Astrocyte of the spinal cord (primary cell): ENCODE measurements around the gene GNB1.
"Not testable (repeated sequence)": the region's sequence is repeated elsewhere in the genome, so short reads cannot be mapped to it uniquely, and the experiment has no call there.

Experiments used
- DNase-seq: peaks from one replicate; pipeline ENCODE4 v3.0.0; 2011; ENCODE audit warnings: low read depth, low spot score
- H3K4me3 ChIP-seq: 2 replicates; pipeline ENCODE4 v1.5.1; 2011; ENCODE audit warnings: low read depth, mild to moderate bottlenecking, low read length, moderate library complexity
- in situ Hi-C: cut with HindIII; loops from 2 replicates; pipeline ENCODE4 v1.10.0; 2017; ENCODE audit warnings: low sequenced_read_pairs
- TF ChIP-seq, protein P1 (sequence below): IDR thresholded peaks from 2 replicates; pipeline ENCODE4 v1.5.1; 2012; ENCODE audit warnings: low read depth, mild to moderate bottlenecking, low read length, inconsistent platforms

The GNB1 gene

DNA sequence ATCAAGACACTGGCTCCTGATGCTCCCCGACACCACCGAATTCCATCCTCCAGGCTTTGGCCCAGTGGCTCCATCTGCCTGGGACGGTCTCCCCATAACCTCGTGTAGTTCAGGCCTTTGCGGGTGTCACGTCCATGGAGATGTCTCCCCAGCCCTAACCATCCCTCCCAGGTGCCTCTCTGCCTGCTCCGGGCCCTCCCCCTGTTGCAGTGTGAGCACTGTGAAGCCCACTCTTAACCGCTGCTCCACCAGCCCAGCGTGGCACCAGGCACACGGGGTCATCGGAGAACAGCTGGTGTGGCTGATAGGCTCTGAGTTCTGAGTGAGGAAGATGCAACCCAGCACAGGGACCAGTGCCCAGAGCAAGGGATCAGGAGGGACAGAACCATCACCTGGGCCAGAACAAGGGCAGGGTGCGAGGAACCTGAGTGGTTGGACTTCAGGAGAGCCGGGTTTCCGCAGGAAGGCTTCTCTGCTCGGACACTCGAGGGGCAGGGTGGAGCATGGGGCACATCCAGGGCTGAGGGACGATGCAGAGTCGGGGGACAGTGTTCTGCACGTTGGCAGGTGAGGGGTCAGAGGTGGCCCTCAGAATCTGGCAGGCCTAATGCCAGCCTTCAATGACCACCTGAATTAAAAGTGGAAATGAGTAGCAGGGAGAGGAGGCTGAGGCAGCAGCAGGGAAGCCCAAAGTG is 2.6 kb upstream of the GNB1 start:
- TF ChIP-seq, protein P1, sequence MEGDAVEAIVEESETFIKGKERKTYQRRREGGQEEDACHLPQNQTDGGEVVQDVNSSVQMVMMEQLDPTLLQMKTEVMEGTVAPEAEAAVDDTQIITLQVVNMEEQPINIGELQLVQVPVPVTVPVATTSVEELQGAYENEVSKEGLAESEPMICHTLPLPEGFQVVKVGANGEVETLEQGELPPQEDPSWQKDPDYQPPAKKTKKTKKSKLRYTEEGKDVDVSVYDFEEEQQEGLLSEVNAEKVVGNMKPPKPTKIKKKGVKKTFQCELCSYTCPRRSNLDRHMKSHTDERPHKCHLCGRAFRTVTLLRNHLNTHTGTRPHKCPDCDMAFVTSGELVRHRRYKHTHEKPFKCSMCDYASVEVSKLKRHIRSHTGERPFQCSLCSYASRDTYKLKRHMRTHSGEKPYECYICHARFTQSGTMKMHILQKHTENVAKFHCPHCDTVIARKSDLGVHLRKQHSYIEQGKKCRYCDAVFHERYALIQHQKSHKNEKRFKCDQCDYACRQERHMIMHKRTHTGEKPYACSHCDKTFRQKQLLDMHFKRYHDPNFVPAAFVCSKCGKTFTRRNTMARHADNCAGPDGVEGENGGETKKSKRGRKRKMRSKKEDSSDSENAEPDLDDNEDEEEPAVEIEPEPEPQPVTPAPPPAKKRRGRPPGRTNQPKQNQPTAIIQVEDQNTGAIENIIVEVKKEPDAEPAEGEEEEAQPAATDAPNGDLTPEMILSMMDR, result no peak
- in situ Hi-C loops, result no loop called here

DNA sequence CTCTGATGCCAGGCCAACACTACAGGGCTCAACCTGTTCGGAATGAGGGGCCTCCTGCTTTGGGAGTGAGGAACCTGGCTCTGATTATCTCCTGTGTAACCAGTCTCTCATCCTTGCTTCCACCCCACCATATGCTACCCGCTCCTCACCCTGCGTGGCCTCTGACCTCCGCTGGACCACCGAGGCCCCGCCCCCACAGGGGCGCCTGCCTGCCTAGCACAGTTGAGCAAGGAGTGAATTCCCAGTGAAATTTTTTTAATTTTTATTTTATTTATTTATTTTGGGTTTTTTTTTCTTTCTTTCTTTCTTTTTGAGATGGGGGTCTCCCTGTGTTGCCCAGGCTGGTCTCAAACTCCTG is 1.9 kb upstream of the GNB1 start:
- DNase-seq, result no peak
- H3K4me3 ChIP-seq, result no peak overlapping the region
- in situ Hi-C loops, result no loop called here
- TF ChIP-seq, protein P1, result no peak

More for the DNA sequence above, 2.6 kb upstream of the GNB1 start:
- no peak for DNase-seq
- H3K4me3 ChIP-seq, result no peak overlapping the region

DNA sequence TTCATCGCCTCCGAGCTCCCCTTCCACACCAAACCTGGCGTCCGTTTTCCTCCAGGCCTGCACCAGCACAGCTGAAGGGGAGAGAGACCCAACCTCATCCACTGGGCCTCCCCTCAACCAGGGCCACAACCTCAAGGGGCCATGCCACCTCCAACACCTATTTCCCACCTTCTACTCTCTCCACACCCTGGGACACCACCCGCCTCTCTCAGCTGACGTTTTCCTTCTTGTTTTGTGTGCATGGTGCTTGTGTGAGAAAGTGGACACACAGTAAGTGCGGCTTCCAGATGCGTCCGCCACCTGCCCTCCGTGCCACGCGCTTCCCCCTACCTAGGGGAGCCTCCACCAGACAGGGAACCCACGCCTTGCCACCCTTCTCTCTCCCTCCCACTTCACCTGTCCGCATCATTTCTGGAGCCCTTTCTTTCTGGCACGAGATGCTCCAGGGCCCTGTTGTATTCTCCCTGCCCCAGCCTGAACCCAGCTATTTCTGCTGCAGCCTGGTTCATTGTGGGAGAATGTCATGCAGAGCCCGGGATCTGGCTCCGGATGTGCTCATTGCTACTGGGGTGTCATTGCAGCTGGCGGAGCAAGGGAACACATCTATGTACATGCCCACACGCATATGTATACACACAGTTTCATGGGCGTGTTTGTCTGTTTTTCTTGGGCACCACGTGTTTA is 1.3 kb upstream of the GNB1 start:
- DNase-seq, result no peak
- peak overlapping the region; percentile 55 for H3K4me3 ChIP-seq
- TF ChIP-seq, protein P1, result no peak
- in situ Hi-C loops, result no loop called here

DNA sequence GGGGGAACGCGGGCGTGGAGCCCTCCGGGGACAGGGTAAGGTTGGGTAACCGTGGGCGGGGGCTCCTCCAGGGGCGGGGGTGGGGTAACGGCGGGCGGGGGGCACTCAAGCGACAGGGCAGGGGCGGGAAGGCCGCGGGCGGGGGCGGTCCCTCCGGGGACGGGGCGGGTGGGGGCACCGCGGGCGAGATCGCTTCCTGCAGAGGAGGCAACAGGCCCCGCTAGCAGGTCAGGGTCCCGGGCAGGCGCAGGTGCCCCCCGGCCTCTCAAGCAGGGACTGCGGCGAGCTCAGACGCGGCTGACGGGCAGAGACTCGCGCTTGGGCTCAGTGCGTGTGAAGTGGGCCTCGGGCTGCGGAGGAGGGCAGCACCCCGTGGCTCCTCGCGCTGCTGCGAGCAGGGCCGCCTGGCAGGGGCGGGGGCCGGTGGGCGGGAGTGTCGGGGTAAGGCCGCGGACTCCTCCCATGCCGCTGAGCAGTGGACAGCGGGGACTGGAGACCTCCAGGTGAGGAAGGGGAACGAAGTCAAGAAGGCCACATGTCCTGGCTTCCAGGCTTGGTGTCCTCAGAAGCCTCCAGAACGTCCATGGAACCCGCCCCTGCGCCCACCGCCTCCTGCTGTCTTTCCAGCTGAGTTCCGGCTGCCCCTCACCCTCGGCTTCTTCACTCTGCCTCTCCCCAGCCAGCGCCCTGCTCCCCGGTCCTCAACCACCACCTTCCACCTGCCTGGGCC is 627 bp upstream of the GNB1 start:
- in situ Hi-C loops, result no loop called here
- DNase-seq, result peak; percentile 41
- peak overlapping the region; percentile 55 for H3K4me3 ChIP-seq
- TF ChIP-seq, protein P1, result no peak

DNA sequence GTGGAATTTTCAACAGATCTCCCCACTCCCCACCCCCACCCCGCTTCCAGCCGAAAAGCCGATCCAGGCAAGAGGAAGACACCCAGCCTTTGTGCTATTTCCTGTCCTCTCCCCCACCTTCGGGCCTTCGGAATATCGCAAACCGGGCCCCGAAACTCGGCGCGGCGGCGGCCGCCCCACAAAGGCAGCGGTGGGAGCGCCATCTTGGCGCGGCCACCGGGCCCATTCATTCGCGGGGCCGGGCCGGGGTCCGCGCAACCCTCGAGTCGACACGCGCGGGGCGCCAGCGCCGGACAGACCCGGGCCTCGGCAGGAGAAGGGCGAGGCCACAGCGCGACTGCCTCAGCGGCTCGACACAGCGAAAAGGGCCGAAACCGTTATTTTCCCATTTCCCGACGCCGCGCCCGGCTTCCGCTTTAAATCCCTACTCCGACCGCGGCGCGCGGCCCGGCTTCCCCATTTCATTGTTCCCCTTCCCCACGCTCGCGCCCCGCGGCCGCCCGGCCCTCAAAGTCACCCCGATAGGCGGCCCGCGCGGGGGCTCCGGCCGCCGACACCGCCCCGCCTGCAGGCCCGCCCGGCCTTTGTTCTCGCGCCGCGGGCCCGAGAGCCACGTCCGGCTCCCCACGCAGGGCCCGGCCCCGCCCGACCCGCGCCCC is 911 bp downstream of the GNB1 start:
- in situ Hi-C loops, result no loop called here
- TF ChIP-seq, protein P1, result no peak
- no peak for DNase-seq
- H3K4me3 ChIP-seq, result peak overlapping the region; percentile 80

DNA sequence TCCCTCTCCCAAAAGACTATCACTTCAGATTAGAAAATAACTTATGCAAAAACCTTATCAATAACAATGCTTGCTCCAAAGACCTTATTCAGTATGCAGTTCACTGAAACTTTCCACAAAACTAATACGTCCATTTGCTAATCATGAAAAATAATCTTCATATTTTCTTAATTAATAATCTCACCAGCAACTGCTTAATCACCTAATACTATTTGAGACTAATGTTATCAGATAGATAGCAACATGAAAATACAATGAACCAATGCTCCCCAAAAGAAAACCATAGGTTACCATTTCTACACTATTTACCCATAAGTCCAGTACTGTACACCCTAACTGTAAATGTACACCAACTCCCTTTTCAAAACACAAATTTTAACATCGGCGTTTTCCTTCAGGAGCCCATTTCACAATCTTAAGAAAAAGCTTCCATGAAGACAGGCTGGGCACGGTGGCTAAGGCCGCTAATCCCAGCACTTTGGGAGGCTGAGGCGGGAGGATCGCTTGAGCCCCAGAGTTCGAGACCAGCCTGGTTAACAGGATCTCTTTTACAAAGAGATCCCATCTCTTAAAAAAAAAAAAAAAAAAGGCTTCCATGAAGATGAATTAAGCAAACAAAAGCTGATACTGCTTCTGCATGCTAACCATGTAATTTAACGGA is 1.7 kb downstream of the GNB1 start:
- no peak for DNase-seq

DNA sequence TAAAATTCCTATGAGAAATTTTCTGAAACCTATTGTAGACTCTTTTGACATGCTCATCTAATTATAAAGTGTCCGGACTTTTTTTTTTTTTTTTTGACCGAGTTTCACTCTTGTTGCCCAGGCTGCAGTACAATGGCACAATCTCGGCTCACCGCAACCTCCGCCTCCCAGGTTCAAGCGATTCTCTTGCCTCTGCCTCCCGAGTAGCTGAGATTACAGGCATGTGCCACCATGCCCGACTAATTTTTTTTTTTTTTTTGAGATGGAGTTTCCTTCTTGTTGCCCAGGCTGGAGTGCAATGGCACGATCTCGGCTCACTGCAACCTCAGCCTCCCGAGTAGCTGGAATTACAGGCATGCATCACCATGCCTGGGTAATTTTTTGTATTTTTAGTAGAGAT is 7.0 kb downstream of the GNB1 start:
- H3K4me3 ChIP-seq, in situ Hi-C loops, DNase-seq: not testable (repeated sequence)

More for the DNA sequence above, 1.7 kb downstream of the GNB1 start:
- TF ChIP-seq, protein P1, result no peak
- H3K4me3 ChIP-seq, result peak overlapping the region; percentile 80
- in situ Hi-C loops, result no loop called here
